RCC 7860 (cell line): ENCODE measurements around the gene HASPIN.
"Not testable (repeated sequence)": the region's sequence is repeated elsewhere in the genome, so short reads cannot be mapped to it uniquely, and the experiment has no call there.

ENCODE experiments used
- DNase-seq: peaks from one replicate; pipeline ENCODE4 v3.0.0-alpha.2; 2015; ENCODE audit warnings: low spot score
- FAIRE-seq: peaks from 2 replicates; lab custom pipeline; 2012; peaks lifted over from hg19 to GRCh38; lab: Jason Lieb, UNC

Gene HASPIN

GRCh38 chr17:3734911-3735276 is 11.2 kb downstream of the HASPIN start:
- DNase-seq, FAIRE-seq: not testable (repeated sequence)

DNA sequence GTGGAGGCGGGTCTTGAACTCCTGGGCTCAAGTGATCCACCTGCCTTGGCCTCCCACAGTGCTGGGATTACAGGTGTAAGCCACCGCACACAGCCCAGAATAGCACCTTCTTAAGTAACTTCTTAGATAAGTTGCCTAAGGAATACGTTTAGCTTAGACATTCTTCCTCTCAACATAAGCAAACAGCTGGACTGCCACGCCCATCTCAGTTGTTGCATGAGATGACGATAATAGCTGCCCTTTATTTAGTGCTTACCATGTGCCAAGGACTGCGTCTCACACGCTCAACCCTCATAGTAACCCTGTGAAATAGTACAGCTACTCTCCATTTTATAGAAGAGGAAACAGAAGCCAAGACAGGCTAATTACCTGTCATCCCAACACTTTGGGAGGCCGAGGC is 11.8 kb downstream of the HASPIN start:
- FAIRE-seq = no peak
- DNase-seq = no peak

- FAIRE-seq (no peak), DNase-seq (no peak)
Observed at GRCh38 chr17:3738562-3739295, 15.0 kb downstream of the HASPIN start.

- DNase-seq (no peak), FAIRE-seq (no peak)
Observed at GRCh38 chr17:3739422-3740124, 15.9 kb downstream of the HASPIN start.

DNA sequence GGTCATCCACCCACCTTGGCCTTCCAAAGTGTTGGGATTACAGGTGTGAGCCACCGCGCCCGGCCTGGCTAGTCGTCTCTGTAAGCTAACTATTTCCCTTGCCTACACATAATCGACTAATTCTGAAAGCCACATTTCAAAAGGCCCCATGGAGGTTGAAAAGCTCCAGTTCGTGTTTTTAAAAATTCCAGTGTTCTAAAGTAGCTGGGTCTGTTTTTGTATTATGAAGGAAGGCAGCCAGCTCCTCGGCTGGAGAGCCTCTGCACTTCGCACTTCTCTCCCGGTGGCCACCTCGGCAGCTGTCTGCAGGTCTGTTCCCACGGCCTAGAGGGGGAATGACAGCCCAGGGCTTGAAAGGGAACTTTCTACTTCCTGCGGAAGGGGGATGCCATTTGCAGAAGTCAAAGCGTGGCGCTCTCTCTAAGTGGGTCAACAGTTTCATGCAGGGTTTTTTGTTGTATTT is 16.9 kb downstream of the HASPIN start:
- DNase-seq (no peak), FAIRE-seq (no peak)

DNA sequence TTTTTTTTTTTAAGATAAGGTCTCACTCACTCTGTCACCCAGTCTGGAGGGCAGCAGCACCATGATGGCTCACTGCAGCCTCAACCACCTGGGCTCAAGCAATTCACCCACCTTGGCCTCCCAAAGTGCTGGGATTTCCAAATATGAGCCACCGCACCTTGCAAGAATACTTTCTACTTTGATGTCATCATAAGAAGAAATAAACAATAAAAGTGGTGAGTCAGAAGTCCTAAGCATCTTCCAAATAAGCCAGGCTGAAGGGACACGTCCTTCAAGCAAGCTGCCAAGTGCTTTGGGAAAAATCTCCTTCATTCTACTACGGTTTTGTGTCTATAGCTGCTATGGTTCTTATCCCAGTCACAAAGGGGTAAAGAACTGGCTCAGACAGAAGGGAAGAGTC is 20.3 kb downstream of the HASPIN start:
- no peak for FAIRE-seq
- DNase-seq = no peak

GRCh38 chr17:3745071-3745470 is 21.4 kb downstream of the HASPIN start:
- no peak for FAIRE-seq
- DNase-seq = no peak

DNA sequence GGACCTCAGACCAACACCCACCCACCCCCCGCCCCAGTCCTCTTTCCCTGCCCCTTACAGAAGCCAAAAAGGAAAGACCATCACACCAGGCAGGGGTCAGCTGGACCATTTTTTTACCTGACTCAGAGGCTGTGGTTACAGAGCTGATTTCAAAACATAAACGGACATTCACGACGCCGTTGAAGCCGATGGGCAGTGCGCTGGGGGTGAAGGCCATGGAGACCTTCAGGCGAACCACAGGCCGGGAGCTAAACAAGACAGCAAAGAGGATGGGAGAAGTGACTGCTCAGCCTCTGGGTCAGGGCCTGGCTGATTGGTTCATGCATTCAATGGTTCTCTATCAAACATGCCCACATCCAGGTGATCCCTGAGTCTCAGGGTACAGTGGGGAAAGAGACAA is 24.1 kb downstream of the HASPIN start:
- no peak for DNase-seq
- no peak for FAIRE-seq

DNA sequence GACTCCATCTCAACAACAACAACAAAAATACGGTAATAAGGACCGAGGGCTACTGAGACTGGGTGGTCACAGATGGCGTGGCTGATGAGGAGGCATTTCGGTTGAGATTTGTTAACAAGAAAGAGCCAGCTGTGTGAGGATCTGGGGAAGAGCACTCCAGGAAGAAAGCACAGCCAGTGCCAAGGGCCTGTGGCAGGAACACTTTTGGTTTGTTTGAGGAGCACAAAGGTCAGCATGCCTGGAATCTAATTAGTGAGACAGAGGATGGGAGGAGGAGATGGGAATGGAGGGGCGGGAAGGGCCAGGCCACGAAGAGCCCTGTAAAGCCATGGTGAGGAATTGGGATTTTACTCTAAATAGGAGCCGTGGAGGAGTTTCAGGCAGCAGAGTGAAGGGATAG is 24.9 kb downstream of the HASPIN start:
- FAIRE-seq (no peak), DNase-seq (no peak)

- FAIRE-seq (no peak), DNase-seq (no peak)
Observed at GRCh38 chr17:3750296-3750695, 26.6 kb downstream of the HASPIN start.

DNA sequence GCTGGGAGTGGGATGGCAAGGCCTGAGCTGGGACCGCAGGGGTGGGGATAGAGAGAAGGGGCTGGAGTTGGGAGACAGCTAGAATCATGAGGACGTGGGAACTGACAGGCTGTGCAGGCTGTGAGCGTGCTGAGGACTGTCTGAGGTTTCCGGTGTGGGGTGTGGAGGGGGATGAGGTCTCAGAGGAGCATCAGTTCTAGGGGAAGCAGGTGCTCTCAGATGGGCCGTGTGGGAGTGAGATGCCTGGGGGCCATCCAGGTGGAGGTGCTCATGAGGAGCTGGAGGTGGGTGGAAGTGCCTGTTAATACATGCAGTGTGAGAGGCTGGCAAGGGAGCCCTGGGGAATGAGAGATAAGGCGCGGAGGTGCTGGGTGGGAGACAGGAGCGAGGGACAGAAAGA is 27.2 kb downstream of the HASPIN start:
- FAIRE-seq (no peak), DNase-seq (no peak)

DNA sequence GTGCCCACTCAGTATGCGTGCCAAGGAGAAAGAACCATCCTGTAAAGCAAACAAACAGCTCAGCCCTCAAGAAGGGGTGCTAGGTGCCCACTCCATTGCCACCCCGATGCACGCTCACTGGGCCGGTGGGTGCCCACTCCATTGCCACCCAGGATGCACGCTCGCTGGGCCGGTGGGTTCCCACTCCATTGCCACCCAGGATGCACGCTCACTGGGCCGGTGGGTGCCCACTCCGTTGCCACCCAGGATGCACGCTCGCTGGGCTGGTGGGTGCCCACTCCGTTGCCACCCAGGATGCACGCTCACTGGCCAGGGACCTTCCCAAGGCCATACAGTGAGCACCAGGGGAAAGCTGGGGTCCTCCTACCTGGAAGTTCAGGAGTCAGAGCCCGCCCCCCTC is 28.1 kb downstream of the HASPIN start:
- no peak for FAIRE-seq
- DNase-seq = no peak

DNA sequence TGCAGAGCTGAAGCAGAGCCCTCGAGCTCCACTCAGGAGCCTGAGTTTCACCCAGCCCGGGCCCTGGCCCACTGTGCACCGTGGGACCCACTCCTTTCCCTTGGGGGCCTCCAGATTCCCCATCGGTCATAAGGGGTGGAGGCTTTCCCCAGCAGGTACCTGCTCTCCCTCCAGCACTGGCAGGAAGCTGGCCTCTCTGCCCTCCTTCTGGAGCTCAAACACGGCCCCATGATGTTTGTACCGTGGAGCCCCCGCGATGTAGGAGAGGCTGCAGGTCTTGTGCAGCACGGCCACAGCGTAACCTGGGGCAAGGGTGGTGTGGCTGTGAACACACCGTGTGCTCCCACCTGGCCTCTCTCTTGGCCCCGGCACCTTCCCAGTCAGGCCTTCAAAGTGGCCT is 29.9 kb downstream of the HASPIN start:
- FAIRE-seq = no peak

GRCh38 chr17:3754066-3754457 is 30.4 kb downstream of the HASPIN start:
- FAIRE-seq = no peak
- no peak for DNase-seq

More for the DNA sequence above, 29.9 kb downstream of the HASPIN start:
- DNase-seq = no peak

DNA sequence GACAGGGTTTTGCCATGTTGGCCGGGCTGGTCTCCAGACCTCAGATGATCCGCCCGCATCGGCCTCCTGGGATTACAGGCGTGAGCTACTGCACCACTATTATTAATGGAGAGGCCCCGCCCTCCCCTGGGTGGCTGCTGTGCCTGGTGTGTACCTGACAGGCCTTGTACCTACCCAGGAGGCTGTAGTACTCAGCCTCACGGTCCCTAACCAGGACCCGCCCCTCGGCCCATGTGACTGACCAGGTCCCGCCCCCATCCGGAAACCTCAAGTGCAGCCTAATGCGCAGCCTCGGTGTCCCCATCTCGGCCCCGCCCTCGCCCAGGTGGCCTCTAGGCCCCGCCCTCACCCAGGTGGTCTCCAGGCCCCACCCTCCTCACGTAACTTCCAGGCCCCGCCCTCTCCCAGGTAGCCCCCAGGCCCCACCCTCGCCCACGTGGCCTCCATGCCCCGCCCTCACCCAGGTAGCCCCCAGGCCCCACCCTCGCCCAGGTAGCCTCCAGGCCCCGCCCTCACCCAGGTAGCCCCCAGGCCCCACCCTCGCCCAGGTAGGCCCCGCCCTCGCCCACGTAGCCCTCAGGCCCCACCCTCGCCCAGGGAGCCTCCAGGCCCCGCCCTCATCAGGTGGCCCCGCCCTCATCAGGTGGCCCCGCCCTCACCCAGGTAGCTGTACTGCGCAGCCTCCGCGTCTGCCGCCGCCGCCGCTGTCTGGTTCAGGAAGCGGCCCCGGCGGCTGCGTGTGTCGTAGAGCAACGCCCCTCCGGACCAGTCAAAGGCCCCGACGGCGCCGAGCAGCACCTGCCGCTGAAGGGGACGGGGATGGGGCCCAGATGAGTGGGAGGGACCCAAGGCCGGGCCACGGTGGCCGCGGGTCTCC is 31.0 kb downstream of the HASPIN start:
- FAIRE-seq (no peak), DNase-seq (no peak)

DNA sequence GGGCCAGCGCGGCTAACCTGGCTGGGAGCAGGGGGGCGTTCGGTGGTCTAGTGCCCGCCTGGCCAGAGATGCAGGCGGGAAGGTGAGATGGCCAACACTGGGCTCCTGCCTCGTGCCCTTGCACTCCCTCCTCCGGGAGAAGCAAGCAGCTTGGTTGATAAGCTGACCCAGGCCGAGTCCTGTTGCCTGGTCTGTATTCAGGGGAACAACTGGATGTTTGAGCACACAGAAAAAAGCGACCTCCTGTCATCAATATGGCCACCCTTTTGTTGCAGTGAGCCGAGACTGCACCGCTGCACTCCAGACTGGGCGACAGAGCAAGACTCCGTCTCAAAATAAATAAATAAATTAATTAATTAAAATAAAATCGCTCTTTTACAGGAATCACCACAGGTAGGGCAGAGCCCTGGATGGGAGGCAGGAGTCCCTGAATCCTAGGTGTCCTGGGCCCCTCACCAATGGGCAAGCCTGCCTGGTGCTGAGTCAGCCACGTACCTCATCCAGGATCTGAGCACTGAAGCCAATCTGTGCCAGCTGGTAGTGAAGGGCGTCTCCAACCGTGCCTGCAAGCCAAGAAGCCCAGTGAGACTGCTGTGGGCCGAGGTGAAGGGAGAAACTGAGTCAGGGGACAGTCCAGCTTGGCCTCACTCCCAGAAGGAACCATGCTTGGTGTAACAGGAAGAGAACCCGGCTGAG is 31.8 kb downstream of the HASPIN start:
- DNase-seq (no peak), FAIRE-seq (no peak)

DNA sequence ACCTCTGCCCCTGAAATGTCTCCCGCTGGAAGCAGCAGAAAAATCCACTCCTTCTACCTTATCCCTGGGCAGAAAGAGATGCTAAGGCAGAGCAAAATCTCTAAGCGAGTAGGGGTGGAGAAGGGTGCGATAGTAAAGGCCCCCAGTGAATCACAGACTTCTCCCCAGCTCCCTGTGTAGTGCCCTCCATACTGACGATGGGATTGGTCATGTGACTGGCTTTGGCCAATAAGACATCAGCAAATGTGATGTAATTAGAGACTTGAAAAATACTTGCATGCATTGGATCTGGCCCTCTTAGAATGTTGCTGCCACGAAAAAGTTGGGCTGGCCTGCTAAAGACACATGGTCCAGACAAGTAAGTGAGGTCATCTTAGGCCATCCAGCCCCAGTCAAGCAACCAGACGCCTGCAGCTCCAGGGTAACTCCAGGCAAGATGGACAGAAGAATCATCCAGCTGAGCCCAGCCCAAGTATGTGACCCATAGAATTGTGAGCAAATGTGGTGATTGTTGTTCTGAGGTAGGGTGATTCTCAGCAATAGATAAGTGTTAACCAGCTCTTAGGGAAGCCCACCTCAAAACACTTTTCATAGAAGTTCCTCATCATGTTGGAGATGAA is 36.0 kb downstream of the HASPIN start:
- FAIRE-seq = no peak

DNA sequence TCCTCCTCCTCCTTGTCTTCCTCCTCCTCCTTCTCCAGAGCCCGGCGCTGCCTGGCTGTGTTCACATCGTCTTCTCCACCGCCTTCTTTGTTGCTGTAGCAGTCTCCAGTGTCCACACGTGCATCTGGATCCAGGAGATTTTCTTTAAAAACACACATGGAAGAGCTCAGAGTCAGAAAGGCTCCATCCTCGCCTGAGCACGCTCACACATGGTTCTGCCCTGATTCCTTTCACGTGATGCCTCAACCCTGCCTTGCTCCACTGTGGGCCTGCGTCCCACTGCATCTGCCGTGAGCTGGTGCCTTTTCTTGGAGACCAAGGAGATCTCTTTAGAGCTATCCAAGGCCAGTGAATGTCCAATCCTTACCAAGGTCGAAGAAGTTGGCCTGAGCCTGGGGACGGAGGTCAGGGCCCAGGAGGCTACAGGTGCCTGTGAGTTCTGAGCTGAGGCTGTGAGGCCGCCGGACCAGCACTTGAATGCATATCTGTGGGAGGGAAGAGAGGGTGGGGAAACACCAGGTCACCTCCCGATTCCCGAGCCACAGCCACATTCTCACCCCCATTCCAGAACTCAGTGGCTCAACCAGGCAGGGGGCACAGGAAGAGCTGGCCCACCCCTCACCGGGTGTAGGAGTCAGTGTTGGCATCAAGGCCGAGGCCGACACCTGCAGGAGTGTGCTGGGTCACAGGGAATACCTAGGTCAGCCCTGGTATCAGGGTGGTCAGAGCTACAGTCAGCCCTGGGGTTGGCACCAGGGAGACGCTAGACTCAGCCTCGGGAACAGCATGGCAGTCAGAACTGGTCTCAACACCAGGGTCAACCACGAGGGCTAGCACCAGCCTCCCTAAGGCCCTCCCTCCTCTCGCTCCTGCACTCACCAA is 37.6 kb downstream of the HASPIN start:
- FAIRE-seq = no peak

More for the DNA sequence above, 36.0 kb downstream of the HASPIN start:
- DNase-seq = no peak

DNA sequence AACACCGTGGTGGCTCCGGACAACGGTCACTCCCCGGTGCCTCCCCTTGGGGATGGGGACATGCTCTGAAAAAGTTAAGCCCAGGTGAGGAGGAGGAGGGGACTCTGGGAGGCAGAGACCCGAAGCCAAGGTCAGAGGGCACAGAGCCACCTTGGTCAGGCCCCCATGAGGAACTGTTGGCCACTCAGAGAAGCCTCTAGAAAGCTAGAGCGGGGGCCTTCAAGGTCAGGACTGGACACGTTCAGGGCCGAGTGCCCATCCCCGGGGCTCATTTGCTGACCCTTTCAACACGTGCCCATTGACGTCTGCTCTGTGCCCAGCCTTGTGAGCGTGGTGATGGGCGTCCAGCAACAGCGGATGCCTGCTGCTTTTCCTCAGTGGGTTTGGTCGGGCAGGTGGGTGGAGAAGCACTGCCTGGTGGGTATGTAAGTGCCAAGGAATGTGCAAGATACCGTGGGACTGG is 38.2 kb downstream of the HASPIN start:
- no peak for FAIRE-seq
- DNase-seq = no peak

More for the DNA sequence above, 37.6 kb downstream of the HASPIN start:
- DNase-seq = no peak
